KG1 (cell line): ENCODE measurements around the gene ZCCHC8.
A peak's percentile ranks its signal among the peaks of the same experiment; 100 is the strongest.

Source experiments
- DNase-seq: peaks from one replicate; lab custom pipeline; 2025; lab: John Stamatoyannopoulos, UW

The ZCCHC8 gene

GRCh38 chr12:122427403-122427802 is 73.3 kb downstream of the ZCCHC8 start:
- no peak for DNase-seq

GRCh38 chr12:122423258-122424165 is 77.2 kb downstream of the ZCCHC8 start:
- DNase-seq = no peak

GRCh38 chr12:122422730-122423257 is 77.9 kb downstream of the ZCCHC8 start:
- peak; percentile 14 for DNase-seq

- peak; percentile 38 for DNase-seq
Observed at GRCh38 chr12:122421821-122422729, 78.7 kb downstream of the ZCCHC8 start, which contains the start of gene CLIP1. CLIP1 (minus strand) TSS chr12:122422669; CDS start chr12:122380452, 42,217 bp downstream.
